G401 (cell line): Measurements from ENCODE around the gene SUSD3. TPM values are rescaled to one million over a fixed set of nuclear protein-coding genes. Genes with fewer than 3 reads are reported as not detected.

Experiments
- DNase-seq: peaks from one replicate; pipeline ENCODE4 v3.0.0-alpha.2; 2015; ENCODE audit warnings: low spot score
- in situ Hi-C: cut with HindIII; loops from 2 replicates; pipeline ENCODE4 v1.10.0; 2016; ENCODE audit warnings: low sequenced_read_pairs, mixed read lengths
- total RNA-seq: library from RNA; depleted of rRNA; stranded (reverse); fragments of >200 nt; shearing (Covaris generic); gene quantifications from 2 replicates; pipeline ENCODE4 v1.2.3, GENCODE V29; 2014

SUSD3 gene
- total RNA-seq, 1 experiment from 2014 or later: not detected

DNA sequence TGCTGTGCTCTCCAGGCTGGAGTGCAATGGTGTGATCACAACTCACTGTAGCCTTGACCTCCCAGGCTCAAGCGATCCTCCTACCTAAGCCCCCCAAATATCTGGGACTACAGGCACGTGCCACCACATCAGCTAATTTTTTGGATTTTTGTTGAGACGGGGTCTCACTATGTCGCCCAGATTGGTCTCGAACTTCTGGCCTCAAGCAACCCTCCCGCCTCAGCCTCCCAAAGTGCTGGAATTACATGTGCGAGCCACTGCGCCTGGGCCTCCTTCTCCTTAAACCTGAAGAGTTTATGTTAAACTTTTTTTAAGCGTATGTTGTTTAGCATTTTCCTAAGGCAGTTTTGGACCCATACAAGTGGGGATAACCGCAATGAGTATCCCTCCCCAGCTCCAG is 30.8 kb upstream of the SUSD3 start:
- in situ Hi-C loops: no loop called here
- no peak for DNase-seq

DNA sequence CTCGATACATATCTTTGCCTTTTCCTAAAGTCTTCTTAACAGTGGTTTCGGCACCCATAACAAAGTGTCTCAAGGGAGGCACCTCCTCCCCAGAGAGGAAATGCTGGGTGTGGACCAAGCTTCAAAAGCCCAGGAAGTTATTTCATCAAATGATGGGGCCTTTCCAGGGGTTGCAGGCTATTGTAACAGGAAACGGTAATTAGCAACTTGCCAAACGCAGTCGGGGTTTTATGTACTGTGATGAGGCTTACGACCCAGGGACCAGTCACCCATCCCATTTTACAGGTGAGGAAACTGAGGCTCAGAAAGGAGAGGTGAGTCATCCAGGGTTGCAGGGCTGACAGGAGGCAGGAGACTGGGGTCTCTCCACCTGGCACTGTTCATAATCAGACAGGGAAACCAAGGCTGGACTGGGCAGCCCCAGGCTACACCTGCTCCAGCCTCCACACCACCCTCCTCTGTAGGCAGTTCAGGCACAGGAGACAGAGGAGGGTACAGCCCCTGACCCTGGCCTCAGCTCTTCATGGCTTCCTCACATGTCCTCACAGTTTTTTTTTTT is 30.0 kb upstream of the SUSD3 start:
- in situ Hi-C loops: no loop called here

GRCh38 chr9:93030642-93031628 is 27.6 kb upstream of the SUSD3 start:
- peak; percentile 83 for DNase-seq
- in situ Hi-C loops: no loop called here

More for the DNA sequence above, 30.0 kb upstream of the SUSD3 start:
- no peak for DNase-seq

- in situ Hi-C loops: no loop called here
- DNase-seq: no peak
These were observed 26.7 kb upstream of the SUSD3 start for GRCh38 chr9:93031629-93032430.

DNA sequence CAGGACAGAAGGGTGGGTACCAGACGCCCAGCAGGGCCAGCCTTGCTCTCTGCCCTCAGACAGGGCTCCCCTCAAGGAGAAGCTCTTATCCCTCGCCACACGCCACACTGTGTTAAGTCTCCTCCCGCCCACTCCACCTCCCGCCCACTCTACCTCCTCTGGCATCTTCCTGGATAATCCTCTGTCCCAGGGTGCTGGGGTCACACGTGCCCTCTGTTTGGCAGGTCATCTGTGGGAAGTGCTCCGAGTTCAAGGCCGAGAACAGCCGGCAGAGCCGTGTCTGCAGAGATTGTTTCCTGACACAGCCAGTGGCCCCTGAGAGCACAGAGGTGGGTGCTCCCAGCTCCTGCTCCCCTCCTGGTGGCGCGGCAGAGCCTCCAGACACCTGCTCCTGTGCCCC is 26.0 kb upstream of the SUSD3 start:
- in situ Hi-C loops: no loop called here
- no peak for DNase-seq

DNA sequence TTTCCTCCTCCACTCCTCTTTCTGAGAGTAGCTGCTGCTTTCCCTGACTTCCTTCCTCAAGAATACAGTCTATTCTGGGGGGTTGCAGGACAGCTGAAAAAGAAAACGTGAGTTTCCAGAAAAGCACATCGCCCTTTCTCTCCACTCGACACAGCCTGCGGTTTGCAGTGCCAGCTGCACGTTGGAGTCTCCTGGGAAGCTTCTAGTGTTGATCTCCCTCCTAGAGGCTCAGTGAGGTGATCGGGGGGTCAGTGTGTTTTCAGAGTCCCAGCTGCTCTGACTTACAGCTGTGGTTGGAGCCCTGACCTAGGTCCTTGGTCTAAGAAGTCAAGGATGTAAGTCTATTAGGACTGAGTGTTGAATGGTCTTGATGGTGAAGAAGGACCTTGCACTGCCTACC is 25.0 kb upstream of the SUSD3 start:
- DNase-seq: no peak
- in situ Hi-C loops: no loop called here

- DNase-seq: no peak
- in situ Hi-C loops: no loop called here
These were observed 23.3 kb upstream of the SUSD3 start for GRCh38 chr9:93035106-93035660.

DNA sequence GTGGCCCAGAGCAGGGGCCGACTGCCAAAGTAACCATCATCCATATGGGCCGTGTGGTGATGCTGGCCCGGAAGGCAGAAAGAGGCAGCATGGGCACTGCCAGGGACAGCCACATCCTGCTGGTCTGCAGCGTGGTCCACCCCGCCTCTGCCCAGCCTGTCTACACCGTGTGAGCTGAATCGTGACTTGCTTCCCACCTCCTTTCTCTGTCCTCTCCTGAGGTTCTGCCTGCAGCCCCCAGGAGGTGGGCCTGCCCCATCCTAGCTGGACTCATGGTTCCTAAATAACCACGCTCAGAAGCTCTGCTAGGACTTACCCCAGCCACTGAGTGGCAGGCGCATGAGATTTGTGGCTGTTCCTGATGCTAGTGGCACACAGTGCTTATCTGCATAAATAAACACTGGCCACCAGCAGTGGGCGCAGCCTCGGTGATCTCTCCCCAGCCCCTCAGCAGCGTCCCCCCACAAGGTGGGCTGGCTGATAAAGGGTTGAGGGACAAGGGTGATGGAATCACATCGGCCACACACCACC is 22.6 kb upstream of the SUSD3 start:
- in situ Hi-C loops: no loop called here
- peak; percentile 86 for DNase-seq

GRCh38 chr9:93036887-93037475 is 21.5 kb upstream of the SUSD3 start:
- in situ Hi-C loops: no loop called here
- no peak for DNase-seq

DNA sequence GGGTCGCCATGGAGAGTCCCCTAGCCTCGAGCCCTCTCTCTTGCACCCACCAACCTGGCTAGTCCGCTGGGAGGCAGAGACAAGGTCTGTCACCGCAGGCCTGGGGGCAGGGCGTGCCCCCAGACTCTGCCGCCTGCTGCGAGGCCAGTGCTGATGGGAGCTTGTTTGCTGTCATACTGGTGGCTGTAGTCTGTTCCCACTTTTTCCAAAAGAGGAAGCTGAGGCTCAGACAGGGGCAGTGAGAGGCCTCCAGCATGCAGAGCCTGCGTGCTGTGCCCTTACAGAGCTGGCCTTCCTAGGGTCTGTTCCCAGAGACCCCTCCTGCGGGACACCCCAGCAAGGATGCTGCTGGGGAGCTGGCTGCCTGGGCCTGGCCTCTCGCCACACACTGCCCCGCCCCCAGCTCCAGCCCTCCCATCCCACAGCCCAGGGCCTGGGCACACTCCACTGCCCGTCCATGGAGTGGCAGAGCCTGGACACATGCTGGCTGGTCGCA is 21.0 kb upstream of the SUSD3 start:
- DNase-seq: no peak
- in situ Hi-C loops: no loop called here

DNA sequence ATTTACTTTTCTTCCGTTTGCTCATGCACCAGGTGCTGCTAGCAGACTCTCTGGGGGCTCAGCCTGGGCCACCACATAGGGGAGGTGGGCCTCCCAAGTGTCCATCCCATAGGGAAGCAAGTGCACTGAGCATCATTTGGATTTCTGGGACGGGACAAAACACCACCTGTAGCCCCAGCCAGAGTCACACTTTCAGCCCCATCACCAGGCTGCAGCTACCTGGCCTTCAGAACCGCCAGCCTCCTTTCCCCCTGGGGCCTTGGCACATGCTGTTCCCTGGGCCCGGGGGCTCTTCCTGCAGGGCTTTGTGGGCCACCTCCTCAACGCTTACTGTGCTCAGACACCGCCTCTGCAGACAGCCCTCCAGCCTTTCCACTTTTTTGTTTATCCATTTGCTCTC is 19.6 kb upstream of the SUSD3 start:
- DNase-seq: no peak
- in situ Hi-C loops: no loop called here

- in situ Hi-C loops: no loop called here
- DNase-seq: no peak
These were observed 19.0 kb upstream of the SUSD3 start for GRCh38 chr9:93039456-93039855.

DNA sequence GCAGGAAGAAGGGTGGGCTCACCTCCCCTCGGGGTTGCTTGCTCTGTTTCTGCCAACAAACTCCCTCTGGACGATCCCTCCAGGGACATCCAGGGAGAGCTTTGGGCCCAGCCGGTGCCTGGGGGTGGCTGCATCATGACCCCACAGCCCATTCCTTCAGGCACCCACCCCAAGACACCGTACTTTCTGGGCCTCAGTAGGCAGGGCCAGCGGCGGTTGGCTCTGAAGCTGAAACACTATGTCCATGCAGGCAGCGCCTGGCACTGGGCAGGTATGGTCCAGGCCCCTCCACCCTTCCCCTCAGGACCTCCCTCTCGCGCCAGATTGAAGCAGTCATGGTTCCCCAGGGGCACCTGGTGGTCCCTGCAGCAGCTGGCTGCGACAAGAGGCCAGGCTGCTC is 18.5 kb upstream of the SUSD3 start:
- in situ Hi-C loops: no loop called here
- DNase-seq: no peak

- in situ Hi-C loops: no loop called here
- DNase-seq: no peak
These were observed 18.1 kb upstream of the SUSD3 start for GRCh38 chr9:93040409-93040808.

GRCh38 chr9:93041108-93041802 is 17.2 kb upstream of the SUSD3 start:
- no peak for DNase-seq
- in situ Hi-C loops: no loop called here

DNA sequence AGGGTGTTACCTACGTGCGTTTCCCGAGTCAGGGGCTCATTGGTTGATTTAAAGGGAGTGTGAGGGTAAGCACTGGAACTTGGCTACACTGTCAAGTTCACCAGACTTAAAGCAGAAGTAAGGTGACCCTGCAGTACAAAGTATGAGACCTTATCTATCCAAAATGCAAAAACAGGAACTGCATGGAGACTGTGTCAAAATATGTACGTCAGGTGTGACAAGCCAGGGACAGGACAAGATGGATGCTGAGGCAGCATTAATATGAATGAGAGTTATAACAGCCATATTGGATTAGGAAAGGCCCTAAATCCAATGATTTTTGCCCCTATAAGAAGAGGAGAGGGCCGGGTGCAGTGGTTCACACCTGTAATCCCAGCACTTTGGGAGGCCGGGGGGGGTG is 15.4 kb upstream of the SUSD3 start:
- in situ Hi-C loops: no loop called here
- DNase-seq: no peak

- in situ Hi-C loops: no loop called here
- no peak for DNase-seq
These were observed 13.0 kb upstream of the SUSD3 start for GRCh38 chr9:93045521-93045920.
